HAP-1 (cell line): ENCODE results near the gene RNGTT.
"Not testable (repeated sequence)": the region's sequence is repeated elsewhere in the genome, so short reads cannot be mapped to it uniquely, and the experiment has no call there.

Experiments used
- DNase-seq, 2 experiments: peaks; one replicate each; pipeline ENCODE4 v3.0.0-alpha.2; 2016 to 2020; ENCODE audit warnings: low spot score in 2 of 2
- H3K27me3 ChIP-seq: fragments of 250-450 bp; sonication (Bioruptor Pico); 2 replicates; pipeline ENCODE4 v1.5.1; 2020; ENCODE audit warnings: low read depth, mild to moderate bottlenecking, moderate library complexity
- H3K36me3 ChIP-seq: fragments of 250-450 bp; sonication (Bioruptor Pico); replicated peaks from 2 replicates; pipeline ENCODE4 v1.5.1; 2020; ENCODE audit warnings: mild to moderate bottlenecking
- H3K4me1 ChIP-seq: fragments of 250-450 bp; sonication (Bioruptor Pico); 2 replicates; pipeline ENCODE4 v1.5.1; 2020; ENCODE audit warnings: mild to moderate bottlenecking
- H3K4me3 ChIP-seq: fragments of 250-450 bp; sonication (Bioruptor Pico); 2 replicates; pipeline ENCODE4 v1.5.1; 2020; ENCODE audit warnings: mild to moderate bottlenecking, moderate library complexity
- H3K9me3 ChIP-seq: fragments of 250-450 bp; sonication (Bioruptor Pico); 2 replicates; pipeline ENCODE4 v1.5.1; 2020; ENCODE audit warnings: mild to moderate bottlenecking, moderate library complexity
- in situ Hi-C: fragments of 300-500 bp; cut with MboI; formaldehyde crosslinking; loops from 3 replicates; pipeline ENCODE4 v1.14.3; 2020; ENCODE audit warnings: low sequenced_read_pairs, inconsistent platforms, mixed read lengths

Gene RNGTT

DNA sequence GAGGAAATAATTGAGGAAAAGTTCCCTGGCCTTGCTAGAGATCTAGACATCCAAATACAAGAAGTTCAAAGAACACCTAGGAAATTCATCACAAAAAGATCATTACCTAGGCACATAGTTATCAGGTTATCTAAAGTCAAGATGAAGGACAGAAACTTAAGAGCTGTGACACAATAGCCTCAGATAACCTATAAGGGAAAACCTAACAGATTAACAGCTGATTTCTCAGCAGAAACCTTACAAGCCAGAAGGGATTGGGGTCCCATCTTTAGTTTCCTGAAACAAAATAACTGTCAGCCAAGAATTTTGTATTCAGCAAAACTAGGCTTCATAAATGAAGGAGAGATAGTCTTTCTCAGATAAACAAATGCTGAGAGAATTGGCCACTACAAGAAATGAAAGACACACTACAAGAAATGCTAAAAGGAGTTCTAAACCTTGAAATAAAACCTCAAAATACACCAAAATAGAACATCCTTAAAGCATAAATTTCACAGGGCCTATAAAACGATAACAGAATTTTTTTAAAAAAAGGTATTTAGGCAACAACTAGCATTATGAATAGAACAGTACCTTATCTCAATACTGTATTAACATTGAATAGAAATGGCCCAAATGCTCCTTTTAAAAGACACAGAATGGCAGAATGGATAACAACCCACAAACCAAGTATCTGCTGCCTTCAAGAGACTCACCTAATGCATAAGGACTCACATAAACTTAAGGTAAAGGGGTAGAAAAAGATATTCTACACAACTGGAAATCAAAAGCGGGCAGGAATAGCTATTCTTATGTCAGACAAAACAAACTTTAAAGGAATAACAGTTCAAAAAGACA is 9.7 kb downstream of the RNGTT start:
- H3K4me1 ChIP-seq = no peaks in the 10 kb centered on the region
- H3K27me3 ChIP-seq = no peaks in the 10 kb centered on the region
- H3K36me3 ChIP-seq = no peaks in the 10 kb centered on the region
- H3K9me3 ChIP-seq = no peaks in the 10 kb centered on the region
- in situ Hi-C loops = no loop called here
- no peak overlapping the region for H3K4me3 ChIP-seq
- no peak for DNase-seq

DNA sequence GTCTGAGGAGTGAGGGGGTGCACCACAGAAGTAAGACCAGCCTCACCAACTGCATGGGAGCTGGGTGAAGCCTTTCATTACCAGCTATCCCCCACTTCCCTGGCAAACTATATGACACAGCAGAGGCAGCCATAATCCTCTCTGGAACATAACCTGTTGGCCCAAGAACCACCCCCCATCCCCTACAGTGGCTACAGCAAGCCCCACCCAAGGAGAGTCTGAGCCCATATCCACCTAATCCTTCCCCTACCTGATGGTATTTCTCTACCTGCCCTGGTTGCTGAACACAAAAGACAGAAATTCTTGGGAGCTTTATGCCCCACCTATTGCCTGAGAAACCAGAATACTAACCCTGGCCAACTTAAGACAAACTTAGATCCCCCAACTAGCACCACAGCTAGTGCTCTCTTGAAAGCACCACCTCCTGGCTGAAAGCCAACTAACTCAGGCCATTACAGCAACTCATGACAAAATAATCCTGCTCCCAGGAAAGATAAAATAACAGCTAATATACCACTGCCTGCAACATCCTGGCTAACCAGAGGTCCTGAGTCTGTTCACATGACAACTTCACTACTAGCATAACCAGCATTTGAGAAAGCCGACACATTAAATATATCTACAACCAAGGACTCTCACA is 11.2 kb downstream of the RNGTT start:
- H3K36me3 ChIP-seq = no peaks in the 10 kb centered on the region
- no peaks in the 10 kb centered on the region for H3K4me1 ChIP-seq
- no peak for DNase-seq
- in situ Hi-C loops = no loop called here
- no peaks in the 10 kb centered on the region for H3K9me3 ChIP-seq
- no peak overlapping the region for H3K4me3 ChIP-seq
- no peaks in the 10 kb centered on the region for H3K27me3 ChIP-seq

DNA sequence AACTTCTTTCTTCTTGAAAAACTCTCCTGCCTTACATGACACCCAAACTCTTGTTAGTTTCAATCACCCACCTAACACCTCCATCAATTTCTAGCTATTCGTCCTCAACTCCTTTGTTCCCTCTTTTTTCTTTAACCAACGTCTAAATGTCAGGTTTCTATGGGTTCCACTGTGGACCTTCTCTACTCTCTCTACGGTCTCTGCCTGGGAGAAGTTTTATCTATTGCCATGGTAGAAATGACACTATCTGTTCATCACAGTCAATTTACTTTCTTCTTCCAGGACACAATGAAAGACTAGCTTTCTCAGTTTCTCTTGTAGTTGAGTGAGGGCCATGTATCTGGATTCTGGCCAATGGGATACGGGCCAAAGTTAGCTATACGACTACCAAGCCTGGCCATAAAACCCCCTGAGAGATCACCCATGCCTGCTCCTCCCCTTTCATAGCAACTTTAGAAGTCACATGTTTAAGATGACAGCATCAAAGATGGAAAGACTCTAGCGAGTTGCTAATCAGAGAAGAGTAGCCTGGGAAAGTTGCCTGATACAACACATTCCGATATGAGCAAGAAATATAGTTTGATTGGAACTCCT is 17.9 kb downstream of the RNGTT start:
- Histone ChIP-seq H3K27me3 (no peaks in the 10 kb centered on the region), H3K36me3 (no peaks in the 10 kb centered on the region), H3K9me3 (peaks cover 3% of the 10 kb centered on the region; the same call in 1 of the 2 replicates), H3K4me3 (no peak overlapping the region), H3K4me1 (no peaks in the 10 kb centered on the region)
- in situ Hi-C loops = no loop called here
- no peak for DNase-seq

DNA sequence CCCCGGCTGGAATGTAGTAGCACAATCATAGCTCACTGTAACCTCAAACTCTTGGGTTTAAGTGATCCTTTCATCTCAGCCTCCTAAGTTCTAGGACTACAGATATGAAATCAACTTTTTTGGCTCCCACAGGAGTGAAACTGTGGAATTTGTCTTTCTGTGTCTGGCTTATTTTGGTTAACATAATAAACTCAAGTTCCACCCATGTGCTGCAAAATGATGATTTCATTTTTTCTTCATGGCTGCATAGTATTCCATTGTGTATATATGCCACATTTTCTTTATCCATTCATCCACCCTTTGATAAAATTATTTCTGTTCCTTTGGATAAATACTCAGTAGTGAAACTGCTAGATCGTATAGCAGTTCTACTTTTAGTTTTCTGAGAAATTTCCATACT is 29.9 kb downstream of the RNGTT start:
- Histone ChIP-seq H3K4me3 (no peak overlapping the region), H3K27me3 (no peaks in the 10 kb centered on the region), H3K36me3 (peaks cover 4% of the 10 kb centered on the region), H3K9me3 (0 out of 2 replicates have a peak, but pooled peaks cover 5% of the 10 kb centered on the region), H3K4me1 (no peaks in the 10 kb centered on the region)
- in situ Hi-C loops = no loop called here
- no peak for DNase-seq

DNA sequence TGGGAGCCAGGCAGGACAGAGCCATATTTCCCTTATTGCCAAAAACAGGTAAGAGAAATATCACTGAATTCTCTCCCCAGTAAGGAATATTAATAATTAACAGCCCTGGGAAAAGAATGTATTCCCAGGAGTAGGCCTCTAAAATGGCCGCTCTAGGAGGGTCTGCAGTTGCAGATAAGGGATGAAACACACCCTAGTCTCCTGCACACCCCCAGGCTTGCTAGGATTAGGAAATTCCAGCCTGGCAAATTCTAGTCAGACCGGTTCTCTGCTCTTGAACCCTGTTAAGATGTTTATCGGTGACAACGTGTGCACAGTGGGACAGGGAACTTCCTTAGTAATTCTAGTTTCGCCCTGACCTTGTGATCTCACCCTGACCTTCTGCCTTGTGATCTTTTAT is 31.4 kb downstream of the RNGTT start:
- H3K36me3 ChIP-seq, in situ Hi-C loops, DNase-seq: not testable (repeated sequence)

DNA sequence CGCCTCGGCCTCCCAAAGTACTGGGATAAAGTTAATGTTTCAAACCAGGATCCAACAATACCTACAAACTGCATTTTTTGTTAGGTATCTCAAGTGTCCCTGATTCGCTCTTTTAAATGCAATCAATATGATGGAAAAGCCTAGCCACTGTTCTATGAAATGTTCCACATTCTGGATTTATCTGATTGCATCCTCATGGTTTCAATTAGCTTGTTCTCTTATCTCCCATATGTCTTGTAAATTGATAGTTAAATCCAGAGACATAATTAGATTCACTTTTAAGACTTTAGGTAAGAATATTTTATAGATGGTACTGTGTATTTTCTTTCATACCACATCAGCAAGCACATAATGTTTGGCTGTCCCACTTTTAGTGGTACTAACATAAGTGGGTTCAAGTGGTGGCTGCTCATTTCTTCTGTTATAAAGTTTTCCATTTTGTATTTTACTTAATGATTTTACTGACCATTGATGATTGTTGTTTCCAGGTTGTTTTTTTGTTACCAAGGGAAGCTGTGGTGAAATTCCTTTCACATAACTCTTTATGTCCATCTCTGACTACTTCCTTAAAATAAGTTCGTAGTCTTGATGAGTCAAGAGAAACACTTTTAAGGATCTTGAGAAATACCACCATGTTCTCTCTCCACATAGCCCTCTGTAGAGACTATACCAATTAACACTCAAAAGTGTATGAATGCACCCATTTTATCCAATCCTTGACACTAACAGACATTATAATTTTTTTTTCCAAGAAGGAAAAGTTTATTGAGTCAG is 40.5 kb downstream of the RNGTT start:
- no peak for DNase-seq
- in situ Hi-C loops = no loop called here
- Histone ChIP-seq H3K36me3 (0 out of 2 replicates have a peak, but pooled peaks cover 6% of the 10 kb centered on the region), H3K27me3 (no peaks in the 10 kb centered on the region), H3K4me3 (no peak overlapping the region), H3K9me3 (no peaks in the 10 kb centered on the region), H3K4me1 (no peaks in the 10 kb centered on the region)

More for the DNA sequence above, 31.4 kb downstream of the RNGTT start:
- H3K4me1 ChIP-seq, H3K27me3 ChIP-seq, H3K9me3 ChIP-seq, H3K4me3 ChIP-seq: not testable (repeated sequence)

DNA sequence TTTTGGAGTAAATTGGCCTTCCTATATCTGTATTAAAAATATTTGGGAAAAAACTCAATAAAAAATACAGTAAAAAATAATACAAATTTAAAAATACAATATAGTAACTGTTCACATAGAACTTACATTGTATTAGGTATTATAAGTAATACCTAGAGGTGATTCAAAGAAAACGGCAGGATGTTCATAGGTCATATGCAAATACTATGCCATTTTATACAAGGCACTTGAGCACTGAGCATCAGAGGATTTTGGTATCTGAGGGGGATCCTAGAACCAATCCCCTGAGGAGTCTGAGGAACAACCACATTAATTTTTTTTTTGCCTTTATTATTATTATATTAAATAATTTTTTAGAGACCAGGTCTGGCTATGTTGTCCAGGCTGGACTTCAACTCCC is 41.7 kb downstream of the RNGTT start:
- H3K9me3 ChIP-seq = no peaks in the 10 kb centered on the region
- no peak for DNase-seq
- 0 out of 2 replicates have a peak, but pooled peaks cover 6% of the 10 kb centered on the region for H3K36me3 ChIP-seq
- no peaks in the 10 kb centered on the region for H3K4me1 ChIP-seq
- H3K4me3 ChIP-seq = no peak overlapping the region
- in situ Hi-C loops = no loop called here
- H3K27me3 ChIP-seq = no peaks in the 10 kb centered on the region

DNA sequence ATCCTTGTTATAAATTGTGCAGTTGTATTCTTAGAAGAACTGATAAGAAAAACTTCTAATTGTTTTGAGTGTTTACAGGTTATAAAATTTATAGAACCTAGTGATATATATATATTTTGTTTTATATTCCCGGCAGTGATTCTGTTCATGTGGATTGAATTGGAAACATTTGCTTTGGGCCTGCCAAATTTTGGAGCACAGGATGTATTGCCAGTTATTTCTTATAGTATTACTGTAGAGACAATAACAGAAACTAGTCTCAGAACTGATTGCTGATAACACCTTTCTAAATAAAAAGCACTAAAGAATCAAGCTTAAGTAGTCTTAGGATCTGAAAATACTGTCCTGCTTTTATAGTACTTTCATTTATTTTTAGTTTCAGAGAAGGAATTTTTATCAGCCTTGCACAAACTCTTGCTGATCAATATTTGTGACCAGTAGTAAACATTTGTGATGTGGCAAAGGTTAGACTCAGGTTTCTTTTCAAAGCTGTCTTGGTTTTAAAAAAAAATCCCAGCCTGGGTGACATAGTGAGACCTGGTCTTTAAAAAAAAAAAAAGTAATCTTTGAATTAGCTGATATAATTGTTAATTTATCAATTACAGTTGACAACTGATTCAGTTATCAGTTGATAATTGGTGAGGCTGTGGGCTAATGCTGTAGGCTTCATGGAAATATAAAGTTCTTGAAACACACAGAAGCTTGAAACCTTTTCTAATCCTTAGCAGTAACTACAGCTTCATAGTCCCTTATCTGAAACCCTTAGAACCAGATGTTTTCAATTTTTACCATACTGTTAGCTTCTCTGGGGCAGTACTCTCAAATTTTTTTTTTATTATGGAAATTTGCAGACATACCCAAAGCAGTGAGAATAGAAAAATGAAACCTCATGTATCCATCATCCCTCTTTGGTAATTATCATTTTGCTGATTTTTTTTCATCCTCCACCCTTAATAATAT is 42.4 kb downstream of the RNGTT start:
- H3K4me3 ChIP-seq = no peak overlapping the region
- no peaks in the 10 kb centered on the region for H3K9me3 ChIP-seq
- in situ Hi-C loops = no loop called here
- DNase-seq = no peak
- 0 out of 2 replicates have a peak, but pooled peaks cover 6% of the 10 kb centered on the region for H3K36me3 ChIP-seq
- H3K27me3 ChIP-seq = no peaks in the 10 kb centered on the region
- no peaks in the 10 kb centered on the region for H3K4me1 ChIP-seq

DNA sequence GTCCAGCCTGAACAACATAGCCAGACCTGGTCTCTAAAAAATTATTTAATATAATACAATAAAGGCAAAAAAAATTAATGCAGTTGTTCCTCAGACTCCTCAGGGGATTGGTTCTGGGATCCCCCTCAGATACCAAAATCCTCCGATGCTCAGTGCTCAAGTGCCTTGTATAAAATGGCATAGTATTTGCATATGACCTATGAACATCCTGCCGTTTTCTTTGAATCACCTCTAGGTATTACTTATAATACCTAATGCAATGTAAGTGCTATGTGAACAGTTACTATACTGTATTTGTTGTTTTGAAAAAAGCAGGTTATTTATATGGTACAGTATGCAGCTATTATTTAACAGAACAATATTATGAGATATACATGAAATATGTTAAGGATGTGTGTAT is 43.3 kb downstream of the RNGTT start:
- no peak for DNase-seq
- no peaks in the 10 kb centered on the region for H3K4me1 ChIP-seq

DNA sequence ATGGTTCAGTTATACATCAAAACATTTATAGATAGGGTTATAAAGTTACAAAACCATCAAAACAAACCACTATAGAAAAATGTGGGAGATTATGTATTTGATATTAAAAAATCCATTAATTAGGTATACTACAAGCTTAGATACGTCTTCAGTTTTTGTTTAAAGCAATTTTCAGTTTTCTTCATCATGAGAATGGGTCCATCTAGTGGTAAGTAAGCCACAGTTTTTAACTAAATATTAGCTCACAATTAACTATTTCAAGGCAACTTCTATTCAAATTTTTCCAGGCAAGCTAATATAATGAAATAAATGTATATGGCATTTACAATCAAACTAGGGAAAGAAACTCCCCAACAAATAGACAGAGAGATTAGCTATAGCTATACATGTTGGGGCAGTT is 44.4 kb downstream of the RNGTT start:
- DNase-seq = no peak
- Histone ChIP-seq H3K36me3 (peaks cover 10% of the 10 kb centered on the region; the same call in 1 of the 2 replicates), H3K27me3 (no peaks in the 10 kb centered on the region), H3K4me1 (peaks cover 9% of the 10 kb centered on the region), H3K4me3 (no peak overlapping the region), H3K9me3 (no peaks in the 10 kb centered on the region)
- in situ Hi-C loops = no loop called here

More for the DNA sequence above, 43.3 kb downstream of the RNGTT start:
- peaks cover 7% of the 10 kb centered on the region; the same call in 1 of the 2 replicates for H3K36me3 ChIP-seq
- no peaks in the 10 kb centered on the region for H3K27me3 ChIP-seq
- H3K9me3 ChIP-seq = no peaks in the 10 kb centered on the region
- H3K4me3 ChIP-seq = no peak overlapping the region
- in situ Hi-C loops = no loop called here

DNA sequence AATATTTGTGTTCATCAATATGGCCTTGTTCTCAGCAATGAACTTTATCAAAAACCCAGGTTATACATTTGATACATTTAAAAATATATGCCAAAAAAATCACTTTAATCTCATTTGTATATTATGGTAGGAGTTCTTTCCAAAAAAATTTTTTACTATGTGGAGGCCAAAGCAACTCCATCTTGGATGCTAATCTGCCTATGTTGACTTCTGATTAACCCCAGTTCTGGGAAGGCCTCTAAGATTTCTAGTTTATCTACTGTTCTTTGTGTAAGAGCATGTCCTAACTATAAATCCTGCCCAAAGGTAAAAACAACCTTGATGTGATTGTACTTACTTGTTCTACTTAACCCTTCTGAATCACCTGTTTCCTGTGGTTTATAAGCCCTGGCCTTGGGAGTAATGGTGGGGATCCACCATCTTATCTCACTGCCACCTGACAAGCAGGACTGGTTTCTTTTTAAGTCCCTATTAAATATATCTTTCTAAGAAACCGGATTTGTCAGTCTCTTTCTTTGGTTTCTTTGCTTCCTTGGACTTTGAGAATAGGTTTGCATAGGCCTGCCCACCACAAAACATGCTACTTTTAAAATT is 46.7 kb downstream of the RNGTT start:
- H3K27me3 ChIP-seq = no peaks in the 10 kb centered on the region
- no peaks in the 10 kb centered on the region for H3K9me3 ChIP-seq
- H3K4me1 ChIP-seq = peaks cover 25% of the 10 kb centered on the region
- H3K4me3 ChIP-seq = no peak overlapping the region
- H3K36me3 ChIP-seq = peaks cover 5% of the 10 kb centered on the region; the same call in 1 of the 2 replicates
- in situ Hi-C loops = no loop called here
- no peak for DNase-seq

DNA sequence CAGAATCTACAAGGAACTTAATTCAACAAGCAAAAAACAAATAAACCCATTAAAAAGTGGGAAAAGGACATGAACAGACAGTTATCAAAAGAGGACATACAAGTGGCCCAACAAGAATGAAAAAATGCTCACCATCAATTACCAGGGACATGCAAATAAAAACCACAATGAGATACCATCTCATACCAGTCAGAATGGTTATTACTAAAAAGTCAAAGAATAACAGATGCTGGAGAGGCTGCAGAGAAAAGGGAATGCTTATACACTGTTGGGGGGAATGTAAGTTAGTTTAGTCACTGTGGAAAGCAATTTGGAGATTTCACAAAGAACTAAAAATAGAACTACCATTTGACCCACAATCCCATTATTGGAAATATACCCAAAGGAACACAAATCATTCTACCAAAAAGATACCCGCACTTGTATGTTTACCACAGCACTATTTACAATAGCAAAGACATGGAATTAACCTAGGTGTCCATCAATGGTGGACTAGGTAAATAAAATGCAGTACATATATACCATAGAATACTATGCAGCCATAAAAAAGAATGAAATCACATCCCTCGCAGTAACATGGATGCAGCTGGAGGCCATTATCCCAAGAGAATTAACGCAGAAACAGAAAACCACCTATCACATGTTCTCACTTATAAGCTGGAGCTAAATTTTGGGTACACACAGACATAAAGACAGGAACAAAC is 48.4 kb downstream of the RNGTT start:
- in situ Hi-C loops = no loop called here
- Histone ChIP-seq H3K36me3 (peaks cover 5% of the 10 kb centered on the region; the same call in 1 of the 2 replicates), H3K27me3 (no peaks in the 10 kb centered on the region), H3K4me3 (no peak overlapping the region), H3K4me1 (peaks cover 41% of the 10 kb centered on the region), H3K9me3 (no peaks in the 10 kb centered on the region)
- DNase-seq = no peak
